Coronary artery (tissue), 2 donors: ENCODE results near the gene CELF5.
"Not testable (repeated sequence)": the region's sequence is repeated elsewhere in the genome, so short reads cannot be mapped to it uniquely, and the experiment has no call there.

ENCODE experiments used
- DNase-seq: peaks from one replicate; pipeline ENCODE4 v3.0.0-alpha.2; 2017; ENCODE audit warnings: low spot score
- H3K27ac ChIP-seq, 2 donors: fragments of 200-600 bp; sonication (generic); one replicate each; pipeline ENCODE4 v1.5.1; 2016 to 2019
- H3K4me3 ChIP-seq: fragments of 200-600 bp; sonication (generic); 2 replicates; pipeline ENCODE4 v1.5.1; 2016; ENCODE audit warnings: mild to moderate bottlenecking, moderate library complexity
- CTCF ChIP-seq: fragments of 200-600 bp; sonication (generic); IDR thresholded peaks from one replicate; pipeline ENCODE4 v1.5.1; 2019; ENCODE audit warnings: antibody characterized with exemption

CELF5 gene

GRCh38 chr19:3187662-3188511 is 36.6 kb upstream of the CELF5 start:
- no peak for TF ChIP-seq CTCF
- no peak overlapping the region for H3K27ac ChIP-seq
- no peak for DNase-seq
- peak overlapping the region; percentile 95 for H3K4me3 ChIP-seq

- Histone ChIP-seq H3K4me3 (no peak overlapping the region), H3K27ac (no peak overlapping the region)
- DNase-seq: no peak
- TF ChIP-seq CTCF: no peak
Measured at GRCh38 chr19:3188627-3189596, 35.5 kb upstream of the CELF5 start.

GRCh38 chr19:3189702-3190469 is 34.6 kb upstream of the CELF5 start:
- DNase-seq: no peak
- no peak for TF ChIP-seq CTCF

GRCh38 chr19:3190470-3190770 is 34.0 kb upstream of the CELF5 start:
- DNase-seq: no peak
- no peak overlapping the region for H3K27ac ChIP-seq
- H3K4me3 ChIP-seq: no peak overlapping the region
- no peak for TF ChIP-seq CTCF

More at GRCh38 chr19:3189702-3190469, 34.6 kb upstream of the CELF5 start:
- H3K4me3 ChIP-seq: no peak overlapping the region
- H3K27ac ChIP-seq: no peak overlapping the region

GRCh38 chr19:3190921-3191805 is 33.3 kb upstream of the CELF5 start:
- Histone ChIP-seq H3K27ac (no peak overlapping the region), H3K4me3 (no peak overlapping the region)
- DNase-seq: no peak
- no peak for TF ChIP-seq CTCF

GRCh38 chr19:3191806-3192104 is 32.7 kb upstream of the CELF5 start:
- not testable (repeated sequence) for H3K27ac ChIP-seq, DNase-seq, H3K4me3 ChIP-seq
